Stimulated activated CD8-positive, alpha-beta memory T cell treated with anti-CD3 and anti-CD28 coated beads, Interleukin-15, amount 100 ng/mL, for 48 hours (primary cell): Measurements from ENCODE around the gene BAHCC1.

Experiments
- DNase-seq, 2 donors: peaks; one replicate each; pipeline ENCODE4 v3.0.0-alpha.2; 2020; ENCODE audit warnings: low read depth in 2 of 2

BAHCC1 gene

DNA sequence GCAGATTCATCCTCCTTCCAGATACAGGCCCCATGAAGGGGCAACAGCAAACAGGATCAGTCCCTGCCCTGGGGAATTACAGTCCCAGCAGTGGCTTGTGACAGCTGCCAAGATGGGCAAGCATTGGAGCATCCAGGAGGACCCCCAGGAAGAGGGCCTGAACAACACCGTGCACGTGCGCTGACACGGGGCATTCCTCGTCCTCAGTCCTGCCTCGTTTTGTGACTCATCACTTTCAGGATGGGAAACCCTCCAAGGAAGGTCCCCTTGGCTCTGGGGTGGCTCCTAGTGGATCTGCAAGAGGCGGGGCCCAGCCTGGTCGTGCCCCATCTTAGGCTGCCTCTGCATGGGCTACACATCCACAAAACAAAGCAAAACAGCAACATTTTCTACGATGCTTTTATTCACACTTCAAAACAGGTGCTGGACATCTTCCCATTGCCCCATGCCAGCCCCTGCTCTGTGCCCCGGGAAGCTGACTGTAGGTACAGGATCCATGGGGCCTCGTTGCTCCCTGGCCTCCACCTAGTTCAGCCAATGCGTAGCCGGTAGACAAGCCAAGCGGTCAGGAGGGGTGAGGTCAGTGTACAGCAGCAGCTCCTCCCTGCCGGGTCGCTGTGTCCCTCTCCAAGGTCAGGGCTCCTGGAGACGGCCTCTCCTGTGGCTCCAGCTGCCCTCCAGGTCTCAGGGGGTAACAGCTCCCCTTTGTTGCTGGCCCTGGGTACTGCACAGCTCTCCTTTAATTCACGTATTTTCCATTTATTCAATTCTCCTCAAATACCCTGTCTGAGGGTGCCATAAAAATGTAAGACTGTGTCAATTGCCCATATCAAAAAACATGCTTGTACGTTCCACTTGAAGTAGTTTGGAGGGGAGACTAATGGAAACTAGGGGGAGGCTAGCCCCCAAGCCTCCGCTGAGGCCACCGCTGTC is 85.1 kb downstream of the BAHCC1 start:
- no peak for DNase-seq

DNA sequence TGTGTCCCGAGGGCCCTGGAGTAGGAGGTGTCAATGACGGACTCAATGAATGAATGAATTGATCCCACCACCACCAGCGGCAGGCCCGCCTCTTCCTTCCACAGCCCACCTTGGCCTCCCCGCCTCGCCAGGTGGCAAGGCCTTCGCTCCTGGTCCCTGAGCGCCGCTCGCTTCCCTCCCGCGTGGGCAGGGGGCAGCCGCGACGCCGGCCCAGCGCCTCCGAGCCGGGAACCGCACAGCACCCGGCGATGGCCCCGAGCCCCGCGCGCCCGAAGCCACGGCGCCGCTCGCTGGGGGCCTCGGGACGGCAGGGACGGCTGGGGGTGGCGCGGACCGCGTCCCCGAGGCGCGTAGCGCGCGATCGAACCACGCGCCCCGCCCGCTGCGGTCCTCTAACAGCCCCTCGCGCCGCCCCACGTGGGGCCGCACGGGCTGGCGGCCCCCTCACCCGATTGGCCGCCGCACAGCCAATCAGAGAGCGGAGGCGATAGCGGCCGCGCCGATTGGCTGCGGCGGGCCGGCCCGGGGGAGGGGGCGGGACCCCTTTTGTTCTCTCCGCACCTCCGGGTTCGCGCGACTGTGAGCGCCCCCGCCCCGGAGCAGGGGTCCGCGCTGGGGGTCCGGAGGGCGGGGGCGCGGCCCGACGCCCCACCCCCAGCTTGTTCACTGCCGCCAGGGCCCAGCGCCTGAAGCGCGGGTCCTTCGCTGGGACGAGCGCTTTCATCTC is 86.0 kb downstream of the BAHCC1 start:
- DNase-seq: peak; percentile 40 to 42

DNA sequence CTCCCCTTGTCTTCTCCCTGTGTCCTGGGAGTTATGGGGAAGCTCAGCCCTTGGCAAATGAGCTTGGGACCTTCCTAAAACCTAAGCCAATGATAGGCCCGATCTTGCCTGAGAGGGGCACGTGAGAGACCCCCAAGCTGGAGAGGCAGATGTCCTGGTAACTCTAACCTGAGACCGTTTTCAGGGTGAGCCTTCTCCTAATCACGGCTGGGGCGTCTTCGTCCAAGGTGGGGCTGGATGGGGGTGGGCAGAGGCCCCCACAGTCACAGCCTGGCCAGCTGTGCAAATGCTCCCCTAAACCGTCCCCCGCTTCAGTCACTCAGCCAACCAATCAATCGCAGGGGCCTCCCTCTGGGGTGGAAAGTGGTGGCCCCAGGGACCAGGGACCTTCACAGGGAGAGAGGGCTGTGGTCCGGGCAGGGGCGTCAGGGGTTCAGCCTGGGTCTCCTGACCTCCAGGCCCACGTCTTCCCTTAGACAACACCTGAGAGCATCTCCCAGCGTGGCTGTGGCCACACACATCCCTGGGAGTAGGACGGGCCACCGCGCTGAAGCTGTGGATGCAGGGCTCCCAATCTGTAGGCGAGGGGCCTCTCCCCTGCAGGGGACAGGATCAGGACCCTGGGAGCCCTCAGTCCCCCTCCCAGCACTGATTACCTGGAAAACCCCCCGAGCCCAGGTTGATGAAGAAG is 86.7 kb downstream of the BAHCC1 start:
- DNase-seq: no peak

DNA sequence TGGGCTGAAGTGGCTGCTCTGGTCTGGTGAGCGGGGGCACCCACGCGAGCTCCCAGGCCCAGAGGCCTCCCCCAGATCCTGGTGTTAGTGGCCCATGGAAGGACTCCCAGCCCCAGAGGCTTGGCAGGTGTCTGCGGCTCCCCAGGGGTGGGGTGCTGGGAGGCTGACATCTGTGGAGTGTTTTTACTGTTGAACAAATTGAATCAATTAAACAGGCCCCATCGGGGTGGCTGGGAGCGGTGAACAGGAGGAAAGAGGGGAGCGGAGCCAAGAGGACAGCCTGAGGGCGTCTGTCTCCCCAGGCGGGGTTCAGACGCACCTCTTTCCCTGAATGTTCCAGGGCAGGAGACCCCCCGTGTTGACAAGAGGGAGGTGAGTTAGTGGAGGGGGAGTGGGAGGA is 87.4 kb downstream of the BAHCC1 start:
- DNase-seq: no peak

DNA sequence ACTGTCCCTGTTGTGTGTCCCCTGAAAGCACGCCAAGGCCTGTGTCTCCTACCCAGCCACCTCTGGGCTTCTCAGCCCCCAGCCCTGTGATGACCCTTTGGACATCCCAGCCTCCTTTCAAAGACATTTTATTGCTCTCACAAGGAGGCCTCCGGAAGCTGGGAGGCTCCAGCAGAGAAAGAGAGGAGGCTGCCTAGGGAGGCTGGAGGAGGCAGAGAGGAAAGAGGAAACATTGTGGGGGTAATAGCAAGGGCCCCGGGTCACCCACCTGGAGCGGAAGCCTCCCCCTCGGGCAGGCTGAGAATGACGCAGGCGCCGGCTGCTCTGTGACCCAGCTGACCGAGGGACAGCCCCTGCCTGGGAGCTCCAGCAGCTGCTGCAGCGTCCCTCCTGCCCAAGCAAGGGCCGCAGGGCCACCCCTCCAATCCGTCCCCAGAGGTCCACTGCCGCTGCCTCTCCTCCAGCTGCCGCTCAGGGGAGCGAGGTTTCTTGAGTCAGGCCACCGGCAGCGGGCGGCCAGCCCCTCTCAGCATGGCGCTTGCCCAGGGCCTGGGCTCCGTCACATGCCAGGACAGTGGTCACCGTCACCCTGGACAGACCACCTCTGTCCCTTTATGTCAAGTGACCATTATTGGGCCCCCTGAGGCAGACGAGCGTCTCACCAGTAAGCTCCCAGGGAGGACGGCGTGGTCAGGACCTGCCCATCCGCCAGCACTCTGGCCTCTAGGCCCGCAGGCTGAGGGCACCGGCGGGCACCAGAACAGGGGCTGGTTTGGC is 88.0 kb downstream of the BAHCC1 start:
- no peak for DNase-seq

DNA sequence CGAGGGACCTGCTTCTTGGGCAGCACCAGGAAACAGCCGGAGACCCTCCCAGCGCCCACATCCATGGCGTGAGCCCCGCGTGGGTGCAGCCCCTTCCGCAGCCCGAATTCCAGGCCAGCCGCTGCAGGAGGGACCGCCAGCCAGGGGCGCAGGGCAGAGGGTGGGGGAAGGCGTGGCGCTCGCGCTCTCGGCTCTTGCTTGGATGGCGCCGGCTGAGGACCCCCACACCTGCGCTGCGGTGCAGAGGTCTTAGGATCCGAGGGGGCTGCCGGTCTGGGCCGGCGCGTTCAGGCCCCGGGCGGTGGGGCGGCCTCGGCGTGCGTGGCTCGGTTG is 88.6 kb downstream of the BAHCC1 start:
- DNase-seq: no peak

DNA sequence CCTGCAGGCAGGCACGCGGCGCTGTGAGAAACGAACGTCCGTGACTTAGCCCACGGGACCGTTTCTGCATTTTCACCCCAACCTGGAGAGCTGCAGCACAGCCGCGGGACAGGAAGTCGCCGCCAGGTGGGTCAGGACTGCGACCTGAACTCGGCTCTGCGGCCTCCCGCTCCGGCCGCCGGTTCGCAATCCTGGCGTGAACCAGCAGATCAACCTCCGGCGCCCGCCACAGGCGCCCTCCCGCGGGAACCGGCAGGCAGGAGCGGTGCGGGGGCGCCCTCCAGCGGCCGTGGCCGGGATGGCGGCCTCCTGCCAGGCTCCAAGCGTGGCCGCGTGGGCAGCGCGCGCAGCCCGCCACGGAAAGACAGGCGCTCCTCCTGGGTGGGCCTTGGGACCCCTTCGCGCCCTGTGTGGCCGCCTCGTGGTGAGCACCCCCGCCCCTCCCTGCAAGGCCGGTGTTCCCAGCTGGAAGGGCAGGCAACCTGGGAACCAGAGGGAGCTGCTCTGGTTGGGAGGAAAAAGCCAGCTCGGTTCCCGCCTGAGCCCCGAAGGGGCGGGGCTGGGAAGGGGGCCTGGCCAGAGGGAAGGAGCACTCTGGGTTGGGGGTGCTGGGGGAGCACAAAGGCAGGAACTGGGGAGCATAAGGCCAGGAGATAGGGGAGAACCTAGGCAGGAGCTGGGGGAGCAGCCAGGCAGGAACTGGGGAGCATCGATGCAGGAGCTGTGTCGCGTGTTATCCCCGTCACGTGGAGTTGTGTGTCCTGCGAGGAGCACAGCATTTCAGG is 89.1 kb downstream of the BAHCC1 start:
- peak; percentile 83 to 84 for DNase-seq

DNA sequence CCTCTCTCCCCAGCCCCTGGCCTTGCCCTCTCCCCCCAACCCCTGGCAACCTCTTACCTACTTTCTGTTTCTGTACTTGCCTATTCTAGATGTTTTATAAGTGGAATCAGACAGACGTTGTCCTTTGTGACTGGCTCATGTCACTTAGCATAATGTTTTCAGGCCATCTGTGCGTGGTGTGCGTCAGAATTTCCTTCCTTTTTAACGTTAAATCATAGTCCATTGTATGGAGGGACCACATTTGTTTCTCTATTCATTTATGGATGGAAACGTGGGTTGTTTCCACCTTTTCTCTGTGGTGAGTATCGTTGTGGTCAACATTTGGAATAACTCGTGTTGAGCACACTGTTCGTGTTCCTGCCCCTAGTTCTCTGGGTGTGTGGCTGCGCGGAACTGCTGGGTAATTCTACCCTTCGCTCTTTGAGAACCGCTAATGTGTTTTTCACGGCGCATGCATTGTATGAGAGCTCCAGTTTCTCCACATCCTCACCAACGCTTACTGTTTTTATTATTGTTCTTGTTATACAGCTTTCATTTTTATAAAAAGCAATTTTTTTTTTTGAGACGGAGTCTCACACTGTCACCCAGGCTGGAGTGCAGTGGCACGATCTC is 91.0 kb downstream of the BAHCC1 start:
- DNase-seq: no peak

DNA sequence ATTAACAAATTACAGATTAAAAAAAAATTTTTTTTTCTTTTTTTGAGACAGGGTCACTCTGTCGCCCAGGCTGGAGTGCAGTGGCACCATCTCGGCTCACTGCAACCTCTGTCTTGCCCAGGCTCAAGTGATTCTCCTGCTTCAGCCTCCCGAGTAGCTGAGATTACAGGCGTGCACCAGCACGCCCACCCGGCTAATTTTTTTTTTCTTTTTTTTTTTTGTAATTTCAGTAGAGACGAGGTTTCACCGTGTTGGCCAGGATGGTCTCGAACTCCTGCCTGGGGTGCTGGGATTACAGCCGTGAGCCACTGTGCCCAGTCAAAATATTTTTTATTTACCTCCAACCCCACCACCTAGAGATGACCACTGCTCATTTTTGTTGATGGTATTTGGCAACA is 91.8 kb downstream of the BAHCC1 start:
- no peak for DNase-seq

DNA sequence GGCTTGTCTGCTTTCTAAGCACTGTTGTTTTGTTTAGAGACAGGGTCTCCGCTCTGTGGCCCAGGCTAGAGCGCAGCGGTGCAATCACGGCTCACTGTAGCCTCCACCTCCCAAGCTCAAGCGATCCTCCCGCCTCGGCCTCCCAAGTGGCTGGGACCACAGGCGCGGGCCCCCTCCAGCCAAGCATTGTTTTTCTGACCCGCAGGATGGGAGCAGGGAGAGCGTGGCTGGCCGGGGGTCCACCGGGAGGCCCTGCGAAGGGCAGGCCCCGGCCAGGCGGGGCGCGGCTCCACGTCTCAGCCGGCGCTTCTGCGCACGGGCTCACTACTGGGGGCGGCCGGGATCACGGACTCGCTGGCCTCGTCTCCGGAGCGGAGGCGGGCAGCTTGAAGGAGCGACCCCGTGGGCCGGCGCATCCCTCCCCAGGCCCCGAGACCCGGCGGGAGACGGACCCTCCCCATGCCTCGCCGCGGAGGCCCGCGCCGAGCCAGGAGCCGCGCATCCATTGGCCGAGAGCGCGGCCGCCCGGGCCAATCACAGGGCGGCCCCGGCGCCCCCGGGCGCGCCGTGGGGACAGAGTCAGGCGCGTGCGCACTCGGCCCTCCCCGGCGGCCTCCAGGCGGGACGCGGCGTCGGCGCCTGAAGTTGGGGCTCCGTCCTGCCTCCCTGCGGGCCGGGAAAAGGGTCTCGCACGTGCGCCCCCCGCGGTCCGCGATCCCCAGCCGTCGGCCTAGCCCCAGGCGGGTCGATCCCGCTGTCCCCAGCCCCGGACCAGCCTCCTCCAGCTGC is 92.4 kb downstream of the BAHCC1 start:
- DNase-seq: peak; percentile 65 to 77

DNA sequence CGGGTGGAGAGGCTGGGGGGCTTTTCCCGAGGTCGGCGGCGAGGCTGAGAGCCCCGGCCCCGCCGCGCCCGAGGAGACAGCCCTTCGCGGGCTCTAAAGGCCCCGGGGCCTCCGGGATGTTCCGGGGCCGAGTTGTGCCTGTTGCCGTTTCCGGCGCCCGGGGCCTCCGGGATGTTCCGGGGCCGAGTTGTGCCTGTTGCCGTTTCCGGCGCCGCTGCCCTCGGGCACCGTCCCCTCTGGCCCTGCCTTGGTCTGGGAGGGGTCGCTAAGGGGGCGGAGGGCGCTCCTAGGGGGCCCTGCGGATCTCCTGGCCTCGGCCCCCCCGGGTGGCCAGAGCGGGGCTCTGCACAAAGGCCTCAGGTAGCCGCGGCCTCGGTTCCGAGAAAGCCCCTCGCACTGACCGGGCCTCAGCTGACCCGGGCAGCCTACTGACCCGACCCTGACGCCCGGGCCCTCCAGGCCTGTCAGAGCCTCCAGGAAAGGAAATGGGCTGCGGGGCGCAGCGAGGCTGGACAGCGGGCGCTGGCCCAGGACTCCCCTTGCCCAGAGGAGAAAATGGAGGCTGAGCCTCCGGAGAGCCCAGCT is 93.1 kb downstream of the BAHCC1 start:
- DNase-seq: no peak

DNA sequence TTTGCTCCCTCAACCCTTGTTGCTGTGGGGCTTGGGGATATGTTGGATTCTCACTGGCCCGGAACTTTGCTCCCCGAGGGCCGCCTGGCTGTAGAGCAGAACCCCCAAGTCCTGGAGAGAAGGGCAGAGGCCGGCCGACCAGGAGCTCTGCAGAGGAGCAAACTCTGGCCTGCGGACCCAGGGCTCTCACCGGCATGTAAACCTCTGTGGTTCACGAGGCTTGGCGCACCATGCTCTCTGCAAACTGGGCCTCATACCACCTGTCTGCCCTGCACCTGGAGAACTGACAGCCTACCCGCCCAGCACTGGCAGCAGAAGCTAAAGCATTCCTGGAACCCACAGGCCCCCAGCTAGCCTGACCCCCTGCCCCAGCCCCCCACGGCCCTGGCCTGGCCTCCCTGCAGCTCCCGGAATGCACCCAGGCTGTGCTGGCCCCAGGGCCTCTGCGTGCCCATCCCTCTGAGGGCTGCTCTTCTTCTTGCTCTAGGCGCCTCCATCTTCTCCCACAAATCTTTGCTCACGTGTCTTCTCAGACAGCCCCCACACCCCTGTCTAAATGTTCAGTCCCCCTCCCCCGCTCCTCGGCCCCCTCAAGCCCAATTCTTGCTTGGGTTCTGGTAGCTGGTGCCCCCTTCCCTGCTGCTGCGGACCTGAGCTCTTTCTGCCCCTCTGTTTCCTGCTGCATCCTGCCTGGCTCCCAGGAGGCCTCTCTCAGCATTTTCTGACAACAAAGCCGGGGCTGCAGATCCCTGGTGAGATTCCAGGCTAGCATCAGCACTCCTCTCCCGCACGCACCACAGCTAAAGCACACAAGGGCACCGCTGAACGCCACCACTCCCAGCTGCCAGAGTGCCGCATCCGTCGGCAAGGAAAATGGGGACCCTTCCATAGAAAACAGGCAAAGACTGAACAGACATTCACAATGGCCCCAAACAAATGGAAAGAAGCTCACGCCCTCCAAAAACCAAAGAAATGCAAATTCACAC is 94.0 kb downstream of the BAHCC1 start:
- no peak for DNase-seq

DNA sequence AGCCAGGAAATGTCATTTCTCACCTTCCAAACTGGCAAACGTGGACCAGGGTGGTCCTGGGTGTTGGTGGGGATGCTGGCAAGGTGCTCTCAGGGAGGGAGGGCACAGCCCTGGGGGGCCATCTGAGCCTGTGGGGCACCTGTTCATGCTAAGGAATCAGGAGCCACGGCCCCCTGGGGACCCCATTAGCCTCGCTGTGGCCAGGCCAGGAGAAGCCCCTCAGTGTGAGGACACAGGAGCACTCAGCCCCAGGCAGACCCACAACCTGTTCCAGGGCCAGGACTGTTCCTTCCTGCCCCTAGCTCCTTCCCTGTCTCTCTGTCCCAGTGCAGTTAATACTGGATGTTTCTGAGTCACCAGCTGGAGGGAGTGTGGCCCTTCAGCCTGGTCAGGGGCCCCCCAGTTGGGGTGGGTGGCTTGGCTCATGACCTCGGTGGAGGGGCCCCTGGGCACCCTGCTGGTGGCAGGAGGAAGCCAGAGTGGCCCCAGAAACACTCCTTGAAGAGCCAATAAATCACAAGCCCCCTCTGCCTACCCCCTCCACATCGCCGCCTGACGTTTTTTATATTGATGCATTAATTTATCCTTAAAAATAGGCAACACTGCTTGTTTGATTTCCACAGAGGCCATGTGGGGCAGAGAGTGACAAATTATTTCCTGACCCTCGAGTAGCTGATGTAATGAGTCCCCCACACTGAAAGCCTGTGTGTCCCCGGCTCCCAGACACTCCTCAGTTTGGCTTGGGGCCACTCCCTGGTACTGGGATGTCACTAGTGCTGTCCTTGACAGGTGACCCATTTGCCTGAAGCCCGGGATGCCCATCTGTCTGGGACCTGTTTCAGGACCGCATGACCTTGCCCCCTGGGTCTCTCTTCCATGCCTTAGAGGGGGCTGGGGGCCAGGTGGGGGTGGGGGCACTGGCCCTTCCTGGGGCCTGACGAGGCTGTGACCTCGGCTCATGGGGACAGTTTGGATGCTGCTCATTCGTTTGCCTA is 95.0 kb downstream of the BAHCC1 start:
- no peak for DNase-seq

DNA sequence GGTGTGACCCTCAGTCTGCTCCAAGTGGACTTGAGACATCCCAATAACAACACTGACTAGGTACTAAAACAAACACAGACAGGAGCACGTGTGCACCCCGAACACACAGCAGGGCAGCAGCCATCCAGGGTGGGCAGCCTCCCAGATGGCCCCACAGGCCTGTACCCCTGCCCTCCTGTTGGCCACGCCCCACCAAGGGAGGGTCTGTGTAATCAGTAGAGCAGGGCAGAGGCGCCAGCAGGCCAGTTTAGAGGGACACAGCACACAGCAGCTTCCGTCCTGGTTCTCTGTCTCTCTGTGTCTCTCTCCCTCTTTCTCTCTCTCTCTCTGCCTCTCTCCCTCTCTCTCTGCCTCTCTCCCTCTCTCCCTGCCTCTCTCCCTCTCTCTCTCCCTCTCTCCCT is 95.9 kb downstream of the BAHCC1 start:
- DNase-seq: no peak

DNA sequence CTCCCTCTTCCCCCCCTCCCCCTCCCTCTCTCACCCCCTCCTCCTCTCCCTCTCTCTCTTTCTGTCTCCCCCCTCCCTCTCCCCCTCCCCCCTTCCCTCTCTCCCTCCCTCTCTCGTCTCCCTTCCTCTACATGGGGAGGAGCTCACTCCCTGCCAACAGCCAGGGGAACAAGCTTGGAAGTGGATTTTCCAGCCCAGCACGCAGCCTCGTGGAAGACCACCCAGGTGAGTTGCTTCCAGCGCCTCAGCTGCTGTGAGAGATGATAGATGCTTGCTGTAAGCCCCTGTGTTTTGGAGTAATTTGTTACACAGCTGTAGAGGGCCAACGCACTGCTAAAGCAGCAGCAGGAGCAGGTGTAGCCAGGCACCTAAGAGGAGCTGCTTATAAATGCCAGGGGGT is 96.5 kb downstream of the BAHCC1 start:
- no peak for DNase-seq

DNA sequence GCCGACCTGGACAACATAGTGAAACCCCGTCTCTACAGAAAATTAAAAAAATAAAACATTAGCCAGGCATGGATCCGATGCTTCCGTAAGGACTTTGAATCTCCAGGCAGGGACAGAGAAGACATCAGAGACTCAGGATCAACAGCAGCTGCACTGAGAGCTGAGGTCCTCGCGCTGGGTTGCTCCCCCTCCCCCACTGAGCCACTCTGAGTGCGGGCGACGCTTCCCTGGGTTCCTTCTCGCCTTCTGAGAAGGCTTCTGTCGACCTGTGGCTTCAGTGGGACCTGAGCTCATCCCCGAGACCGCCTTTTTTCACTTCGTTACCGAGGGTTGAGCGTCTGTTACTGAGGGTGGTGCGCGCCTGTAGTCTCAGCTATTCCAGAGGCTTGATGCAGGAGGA is 96.9 kb downstream of the BAHCC1 start:
- no peak for DNase-seq

DNA sequence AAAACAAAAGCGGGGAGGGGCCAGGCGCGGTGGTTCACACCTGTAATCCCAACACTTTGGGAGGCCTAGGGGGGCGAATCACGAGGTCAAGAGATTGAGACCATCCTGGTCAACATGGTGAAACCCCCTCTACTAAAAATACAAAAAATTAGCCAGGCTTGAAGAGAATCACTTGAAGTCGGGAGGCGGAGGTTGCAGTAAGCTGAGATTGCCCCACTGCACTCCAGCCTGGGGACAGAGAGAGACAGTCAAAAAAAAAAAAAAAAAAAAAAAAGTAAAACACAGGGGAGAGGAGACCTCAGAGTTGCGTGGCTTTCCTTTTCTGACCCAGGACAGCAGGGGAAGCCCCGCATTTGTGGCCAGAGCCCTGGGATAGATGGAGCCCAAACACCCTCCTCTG is 97.4 kb downstream of the BAHCC1 start:
- no peak for DNase-seq
